Osteoblast (primary cell): Measurements from ENCODE around the gene GIPC1. TPM values are rescaled to one million over a fixed set of nuclear protein-coding genes. Genes with fewer than 3 reads are reported as not detected.
A peak's percentile ranks its signal among the peaks of the same experiment; 100 is the strongest.

Experiments used
- DNase-seq: peaks from one replicate; pipeline ENCODE4 v3.0.0; 2011; ENCODE audit warnings: low spot score, mixed read lengths; ENCODE audit not compliant: insufficient read length; ENCODE audit errors: missing footprints
- H2AFZ ChIP-seq: 2 replicates; pipeline ENCODE4 v1.6.0; 2011; ENCODE audit warnings: mild to moderate bottlenecking, low read length
- H3K27ac ChIP-seq: 2 replicates; pipeline ENCODE4 v1.5.1; 2011; ENCODE audit warnings: mild to moderate bottlenecking, low read depth, low read length, moderate library complexity
- H3K27me3 ChIP-seq: 2 replicates; pipeline ENCODE4 v1.6.0; 2012; ENCODE audit warnings: mild to moderate bottlenecking, control low read depth, inconsistent platforms, low read length, moderate library complexity; ENCODE audit not compliant: insufficient read depth
- H3K36me3 ChIP-seq: 2 replicates; pipeline ENCODE4 v1.5.1; 2011; ENCODE audit warnings: mild to moderate bottlenecking, low read length, control low read depth, moderate library complexity; ENCODE audit not compliant: insufficient read depth
- H3K4me1 ChIP-seq: 2 replicates; pipeline ENCODE4 v1.5.1; 2011; ENCODE audit warnings: mild to moderate bottlenecking, low read length, control low read depth, moderate library complexity; ENCODE audit not compliant: insufficient read depth
- H3K4me2 ChIP-seq: 2 replicates; pipeline ENCODE4 v1.6.0; 2011; ENCODE audit warnings: mild to moderate bottlenecking, low read length; ENCODE audit not compliant: insufficient read depth
- H3K4me3 ChIP-seq: fragments of 200-600 bp; sonication (generic); 3 replicates; pipeline ENCODE4 v1.5.1; 2012; ENCODE audit warnings: mild to moderate bottlenecking, low read length, inconsistent platforms; ENCODE audit not compliant: insufficient read depth
- H3K79me2 ChIP-seq: 2 replicates; pipeline ENCODE4 v1.6.0; 2012; ENCODE audit warnings: mild to moderate bottlenecking, low read length, control low read depth, inconsistent platforms; ENCODE audit not compliant: insufficient read depth
- H3K9me3 ChIP-seq: 2 replicates; pipeline ENCODE4 v1.5.1; 2011; ENCODE audit warnings: low read depth, low read length, control low read depth
- H4K20me1 ChIP-seq: 2 replicates; pipeline ENCODE4 v1.6.0; 2012; ENCODE audit warnings: mild to moderate bottlenecking, low read length, control low read depth; ENCODE audit not compliant: insufficient read depth
- total RNA-seq: library from RNA; depleted of rRNA; stranded (reverse); fragments of >200 nt; gene quantifications from 2 replicates; pipeline ENCODE4 v1.2.3, GENCODE V29; 2012
- TF ChIP-seq, protein P1 (sequence below): IDR thresholded peaks from 2 replicates; pipeline ENCODE4 v1.5.1; 2011; ENCODE audit warnings: mild to moderate bottlenecking, low read depth, low read length, moderate library complexity; ENCODE audit errors: extremely low read depth

GIPC1 gene
- total RNA-seq, 1 donor = 115 TPM

DNA sequence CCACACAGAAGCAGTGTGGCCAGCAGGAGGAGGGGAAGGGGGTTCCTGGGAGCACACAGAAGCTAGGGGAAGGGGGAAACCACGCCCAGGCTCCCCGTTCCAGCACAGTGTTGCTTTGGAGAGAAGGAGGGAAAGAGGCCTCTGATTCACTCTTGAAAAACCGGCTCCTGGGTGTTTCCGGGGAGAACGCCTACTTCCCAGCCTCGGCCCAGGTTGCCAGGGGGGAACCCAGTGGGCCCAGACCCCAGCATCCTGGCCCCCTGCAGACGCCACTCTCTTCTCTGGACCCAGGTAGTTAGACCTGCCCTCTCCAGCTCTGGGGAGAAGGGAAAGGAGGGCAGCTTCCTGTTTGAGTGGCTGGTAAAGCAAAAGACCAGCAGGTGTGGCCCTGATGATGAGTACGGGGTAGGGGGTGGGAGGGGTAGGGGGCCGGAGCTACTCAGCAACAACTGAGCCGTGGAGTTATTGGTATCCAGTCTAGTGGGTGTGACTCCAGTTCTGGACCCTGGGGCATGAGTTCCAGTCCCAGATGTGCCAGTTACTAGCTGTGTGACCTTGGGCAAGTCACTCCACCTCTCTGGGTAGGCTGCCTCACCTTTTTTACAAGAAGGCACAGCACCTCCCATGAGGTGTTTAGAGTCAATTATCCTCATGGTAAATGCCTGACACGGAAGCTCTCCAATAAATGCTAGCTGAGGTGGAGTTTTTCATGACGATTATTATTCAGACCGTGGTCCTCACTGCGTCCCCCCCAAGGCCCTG is 836 bp downstream of the GIPC1 start:
- Histone ChIP-seq H3K4me3 (peak overlapping the region; percentile 95), H3K9me3 (no peaks in the 10 kb centered on the region), H3K79me2 (peaks cover 39% of the 10 kb centered on the region), H3K36me3 (peaks cover 21% of the 10 kb centered on the region), H3K4me2 (peak overlapping the region; percentile 97), H3K4me1 (peaks cover 27% of the 10 kb centered on the region), H2AFZ (peak overlapping the region; percentile 41), H4K20me1 (peaks cover 17% of the 10 kb centered on the region), H3K27ac (peak overlapping the region; percentile 37), H3K27me3 (no peaks in the 10 kb centered on the region)
- TF ChIP-seq, protein P1, sequence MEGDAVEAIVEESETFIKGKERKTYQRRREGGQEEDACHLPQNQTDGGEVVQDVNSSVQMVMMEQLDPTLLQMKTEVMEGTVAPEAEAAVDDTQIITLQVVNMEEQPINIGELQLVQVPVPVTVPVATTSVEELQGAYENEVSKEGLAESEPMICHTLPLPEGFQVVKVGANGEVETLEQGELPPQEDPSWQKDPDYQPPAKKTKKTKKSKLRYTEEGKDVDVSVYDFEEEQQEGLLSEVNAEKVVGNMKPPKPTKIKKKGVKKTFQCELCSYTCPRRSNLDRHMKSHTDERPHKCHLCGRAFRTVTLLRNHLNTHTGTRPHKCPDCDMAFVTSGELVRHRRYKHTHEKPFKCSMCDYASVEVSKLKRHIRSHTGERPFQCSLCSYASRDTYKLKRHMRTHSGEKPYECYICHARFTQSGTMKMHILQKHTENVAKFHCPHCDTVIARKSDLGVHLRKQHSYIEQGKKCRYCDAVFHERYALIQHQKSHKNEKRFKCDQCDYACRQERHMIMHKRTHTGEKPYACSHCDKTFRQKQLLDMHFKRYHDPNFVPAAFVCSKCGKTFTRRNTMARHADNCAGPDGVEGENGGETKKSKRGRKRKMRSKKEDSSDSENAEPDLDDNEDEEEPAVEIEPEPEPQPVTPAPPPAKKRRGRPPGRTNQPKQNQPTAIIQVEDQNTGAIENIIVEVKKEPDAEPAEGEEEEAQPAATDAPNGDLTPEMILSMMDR = no peak
- DNase-seq = peak; percentile 97

DNA sequence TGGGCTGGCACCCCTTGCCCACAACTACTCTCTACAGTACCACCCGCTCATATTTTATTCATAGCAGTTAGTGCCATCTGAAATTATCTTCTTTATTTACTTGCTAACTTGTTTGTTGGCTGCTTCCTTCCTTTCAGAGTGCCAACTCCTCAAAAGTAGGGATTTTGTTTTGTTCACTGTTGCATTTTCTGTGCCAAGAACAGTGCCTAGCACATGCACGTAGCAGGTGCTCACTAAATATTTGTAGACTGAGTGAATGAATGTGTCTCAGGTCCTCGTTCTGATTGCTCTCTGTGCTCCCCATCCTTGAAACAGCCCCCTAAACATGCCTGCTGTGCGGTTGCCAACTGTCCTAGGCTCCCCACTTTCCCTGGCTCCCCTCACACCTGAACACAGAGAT is 1.5 kb downstream of the GIPC1 start:
- Histone ChIP-seq H3K4me3 (peak overlapping the region; percentile 95), H3K27ac (peak overlapping the region; percentile 37), H3K79me2 (peaks cover 42% of the 10 kb centered on the region)

DNA sequence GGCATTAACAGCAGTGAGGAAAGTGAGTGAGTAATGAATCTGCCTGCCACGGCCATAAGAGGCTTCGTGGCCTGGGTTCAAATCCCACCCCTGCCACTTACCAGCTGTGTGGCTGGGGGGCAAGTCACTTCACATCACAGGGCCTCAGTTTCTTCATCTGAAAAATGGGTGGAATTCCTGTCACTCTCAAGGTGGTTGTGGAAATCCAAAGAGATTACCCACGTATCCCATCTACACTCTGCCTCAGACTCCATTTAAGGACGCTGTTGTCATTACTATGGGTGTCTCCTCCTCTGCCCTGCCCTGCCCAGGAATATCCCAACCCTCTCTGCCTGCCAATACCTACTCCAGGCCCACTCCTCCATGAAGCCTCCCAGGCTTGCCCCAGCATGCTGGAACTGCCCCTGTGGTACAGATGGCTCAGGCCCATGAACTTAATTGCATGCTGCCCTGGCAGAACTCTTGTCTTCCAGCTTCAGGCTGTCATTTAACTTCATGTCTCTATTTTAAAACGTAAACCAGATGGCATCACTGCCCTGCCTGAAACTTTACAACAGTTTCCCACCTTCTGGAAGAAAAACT is 3.1 kb downstream of the GIPC1 start:
- H3K4me1 ChIP-seq = peaks cover 27% of the 10 kb centered on the region
- H3K36me3 ChIP-seq = peaks cover 37% of the 10 kb centered on the region
- H4K20me1 ChIP-seq = peaks cover 22% of the 10 kb centered on the region
- no peak overlapping the region for H3K4me2 ChIP-seq
- no peak overlapping the region for H3K27ac ChIP-seq
- no peak overlapping the region for H2AFZ ChIP-seq
- no peak overlapping the region for H3K4me3 ChIP-seq
- TF ChIP-seq, protein P1 = no peak
- no peaks in the 10 kb centered on the region for H3K9me3 ChIP-seq
- peaks cover 54% of the 10 kb centered on the region for H3K79me2 ChIP-seq
- peak; percentile 71 for DNase-seq
- H3K27me3 ChIP-seq = no peaks in the 10 kb centered on the region

More for the DNA sequence above, 1.5 kb downstream of the GIPC1 start:
- no peak for DNase-seq
- Histone ChIP-seq H3K27me3 (no peaks in the 10 kb centered on the region), H3K36me3 (peaks cover 25% of the 10 kb centered on the region), H3K4me1 (peaks cover 27% of the 10 kb centered on the region), H4K20me1 (peaks cover 17% of the 10 kb centered on the region), H3K4me2 (peak overlapping the region; percentile 97), H3K9me3 (no peaks in the 10 kb centered on the region), H2AFZ (no peak overlapping the region)
- TF ChIP-seq, protein P1 = no peak
